ENCODE results near the gene SHC3. TPM values are rescaled to one million over a fixed set of nuclear protein-coding genes. Genes with fewer than 3 reads are reported as not detected.

Gene SHC3
- total and polyA plus RNA-seq, 5 experiments from 2014 or later: 0.11 to 0.42 TPM; not detected in 3

DNA sequence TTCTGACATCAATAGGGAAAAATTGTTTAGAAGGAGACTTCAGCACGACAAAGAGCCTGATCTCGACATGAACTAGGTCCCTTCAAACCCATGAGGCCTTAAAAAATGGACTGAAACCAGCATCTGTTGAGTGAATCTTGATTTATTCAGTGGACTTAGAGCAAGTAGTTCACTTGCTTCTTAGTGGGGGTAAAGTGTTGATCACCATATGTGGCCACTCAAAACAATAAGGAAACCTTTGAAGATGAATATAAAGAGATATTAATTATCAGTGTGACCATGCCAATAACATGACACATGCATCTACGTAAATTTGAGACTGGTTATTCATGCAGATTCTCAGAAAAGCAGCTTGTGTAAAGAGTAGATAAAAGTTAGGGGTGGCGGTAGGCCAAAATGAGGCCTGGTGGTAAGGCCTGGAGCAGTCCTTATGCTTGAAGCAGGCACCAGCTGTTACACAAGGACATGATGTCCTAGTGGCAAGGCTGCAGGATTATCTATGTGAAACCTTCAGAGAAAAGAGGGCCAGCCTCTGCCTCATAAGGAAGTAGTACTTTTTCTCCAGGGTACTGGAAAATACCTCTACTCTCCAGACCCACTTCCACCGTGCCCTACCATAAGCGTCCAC lies 126.0 kb downstream of the SHC3 start:
- no peak for DNase-seq
- Mint-ChIP-seq H3K4me1 (no peaks in the 10 kb centered on the region), H3K27me3 (peaks cover 6 to 30% (median 7%) of the 10 kb centered on the region in 5 donors), H3K36me3 (no peaks in the 10 kb centered on the region), H3K27ac (no peak overlapping the region), H3K4me3 (no peak overlapping the region), H3K9me3 (no peaks in the 10 kb centered on the region)
- no peak for ATAC-seq
- POLR2A ChIA-PET: no interaction called here

DNA sequence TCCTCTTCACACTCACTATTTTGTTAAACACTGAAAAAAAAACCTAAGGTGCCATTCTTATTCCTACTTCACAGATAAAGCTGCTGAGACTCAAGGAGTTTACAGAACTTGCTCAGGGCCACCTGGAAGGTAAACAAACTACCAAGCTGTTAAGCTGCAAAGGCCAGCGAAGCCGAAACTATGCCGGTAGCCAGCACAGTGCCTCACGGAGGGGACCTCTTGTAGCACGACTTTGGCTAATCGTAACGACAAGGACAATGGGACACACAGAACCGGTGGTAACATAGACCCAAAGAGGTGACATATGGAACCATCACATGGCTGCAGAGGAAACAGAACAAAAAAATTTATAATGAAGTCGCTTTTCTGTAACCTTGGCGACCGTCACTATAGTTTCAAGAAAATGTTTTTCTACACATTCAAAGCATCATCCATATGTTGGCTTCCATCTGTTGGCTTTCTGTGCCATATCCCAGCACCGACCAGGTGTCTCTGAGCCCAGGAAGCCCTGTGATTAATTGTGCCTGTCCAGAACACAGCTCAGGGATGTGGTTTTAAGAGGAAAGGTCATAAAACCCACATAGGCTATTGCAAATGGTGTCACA lies 127.1 kb downstream of the SHC3 start:
- H3K27ac Mint-ChIP-seq: no peak overlapping the region
- no peak for DNase-seq
- H3K4me3 Mint-ChIP-seq: no peak overlapping the region
- ATAC-seq: no peak
- no peaks in the 10 kb centered on the region for H3K4me1 Mint-ChIP-seq
- peaks cover 8 to 41% (median 13%) of the 10 kb centered on the region in 5 donors for H3K27me3 Mint-ChIP-seq
- H3K9me3 Mint-ChIP-seq: no peaks in the 10 kb centered on the region
- no peaks in the 10 kb centered on the region for H3K36me3 Mint-ChIP-seq
- POLR2A ChIA-PET: no interaction called here

DNA sequence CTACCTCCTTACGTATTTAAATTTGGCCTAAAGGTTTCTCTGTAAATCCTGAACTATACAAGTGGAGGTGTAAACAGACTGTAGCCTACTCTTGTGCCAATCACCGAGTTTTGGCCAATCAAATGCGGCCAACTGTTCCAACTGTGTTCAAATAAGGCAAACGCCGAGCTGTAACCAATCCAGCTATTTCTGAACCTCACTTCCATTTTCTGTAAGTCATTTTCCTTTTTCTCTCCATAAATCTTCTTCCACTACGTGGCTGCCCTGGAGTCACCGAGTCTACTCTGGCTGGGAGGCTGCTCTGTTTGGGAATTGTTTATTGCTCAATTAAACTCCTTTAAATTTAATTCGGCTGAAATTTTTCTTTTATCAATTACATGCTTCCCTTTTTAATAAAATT lies 129.0 kb downstream of the SHC3 start:
- ATAC-seq (no peak), DNase-seq (no peak)
- Mint-ChIP-seq H3K4me3 (no peak overlapping the region), H3K4me1 (no peaks in the 10 kb centered on the region), H3K27ac (no peak overlapping the region), H3K9me3 (no peaks in the 10 kb centered on the region), H3K36me3 (no peaks in the 10 kb centered on the region), H3K27me3 (peaks cover 5 to 37% (median 15%) of the 10 kb centered on the region in 5 donors)
- POLR2A ChIA-PET: no interaction called here

DNA sequence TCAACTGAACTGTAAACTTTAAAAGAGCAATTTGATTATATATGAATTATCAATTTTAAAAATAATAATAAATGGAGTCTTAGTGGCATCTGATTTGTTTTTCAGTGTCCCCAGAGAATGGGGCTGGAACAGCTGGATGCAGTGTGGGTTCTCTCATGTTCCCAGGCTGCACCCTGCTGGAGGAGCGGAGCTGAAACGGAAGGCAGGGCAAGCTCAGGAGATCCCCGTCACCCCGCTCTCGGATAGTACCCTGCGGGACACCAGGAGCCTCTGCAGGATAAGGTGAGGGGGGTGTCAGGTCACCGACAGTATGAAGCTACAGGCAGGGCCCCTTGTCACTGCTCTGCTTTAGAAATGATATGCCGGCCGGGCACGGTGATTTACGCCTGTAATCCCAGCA lies 130.0 kb downstream of the SHC3 start:
- ATAC-seq: no peak
- Mint-ChIP-seq H3K36me3 (no peaks in the 10 kb centered on the region), H3K4me3 (no peak overlapping the region)

DNA sequence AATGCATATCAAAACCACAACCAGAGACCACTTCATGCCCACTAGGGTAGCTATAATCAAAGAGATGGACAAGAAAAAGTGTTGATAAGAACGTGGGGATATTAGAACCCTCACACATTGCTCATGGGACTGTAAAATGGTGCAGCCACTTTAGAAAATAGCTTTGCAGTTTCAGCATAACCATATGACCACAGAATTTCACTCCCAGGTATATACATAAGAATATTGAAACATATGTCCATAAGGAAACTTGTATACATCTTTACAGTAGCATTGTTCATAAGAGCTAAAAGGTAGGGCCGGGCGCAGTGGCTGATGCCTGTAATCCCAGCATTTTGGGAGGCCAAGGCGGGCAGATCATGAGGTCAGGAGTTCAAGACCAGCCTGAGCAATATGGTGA lies 131.0 kb downstream of the SHC3 start:
- Mint-ChIP-seq H3K27ac (no peak overlapping the region), H3K27me3 (peaks cover 5 to 24% (median 16%) of the 10 kb centered on the region in 5 donors), H3K36me3 (no peaks in the 10 kb centered on the region), H3K4me1 (no peaks in the 10 kb centered on the region), H3K4me3 (no peak overlapping the region), H3K9me3 (no peaks in the 10 kb centered on the region)
- POLR2A ChIA-PET: no interaction called here
- DNase-seq (no peak), ATAC-seq (no peak)

More for the DNA sequence above, 130.0 kb downstream of the SHC3 start:
- POLR2A ChIA-PET: no interaction called here
- H3K9me3 Mint-ChIP-seq: no peaks in the 10 kb centered on the region
- no peaks in the 10 kb centered on the region for H3K4me1 Mint-ChIP-seq
- H3K27ac Mint-ChIP-seq: no peak overlapping the region
- peaks cover 5 to 27% (median 16%) of the 10 kb centered on the region in 5 donors for H3K27me3 Mint-ChIP-seq
- no peak for DNase-seq

DNA sequence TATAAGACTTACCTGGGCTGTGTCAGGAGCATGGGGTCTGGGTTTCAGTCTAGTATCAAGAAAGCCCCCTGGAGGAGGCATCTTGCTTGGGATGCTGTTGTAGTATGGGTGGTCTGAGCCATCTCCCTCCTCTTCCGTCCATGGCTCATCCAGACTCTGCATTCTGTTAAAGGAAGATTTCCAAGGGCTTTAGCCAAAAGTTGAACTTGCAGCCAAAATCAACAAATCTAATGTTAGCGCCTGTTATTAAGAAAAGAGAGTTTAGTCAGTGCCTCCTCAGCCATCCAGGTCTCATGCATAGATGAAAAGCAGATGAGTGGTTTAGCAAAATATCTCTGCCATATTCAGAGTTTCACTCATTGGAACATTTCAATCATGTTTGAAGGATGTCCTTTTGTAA lies 131.8 kb downstream of the SHC3 start:
- Mint-ChIP-seq H3K4me3 (no peak overlapping the region), H3K27me3 (peaks cover 5 to 24% (median 16%) of the 10 kb centered on the region in 5 donors), H3K4me1 (no peaks in the 10 kb centered on the region), H3K36me3 (no peaks in the 10 kb centered on the region), H3K9me3 (no peaks in the 10 kb centered on the region), H3K27ac (no peak overlapping the region)
- POLR2A ChIA-PET: no interaction called here
- ATAC-seq (no peak), DNase-seq (no peak)

DNA sequence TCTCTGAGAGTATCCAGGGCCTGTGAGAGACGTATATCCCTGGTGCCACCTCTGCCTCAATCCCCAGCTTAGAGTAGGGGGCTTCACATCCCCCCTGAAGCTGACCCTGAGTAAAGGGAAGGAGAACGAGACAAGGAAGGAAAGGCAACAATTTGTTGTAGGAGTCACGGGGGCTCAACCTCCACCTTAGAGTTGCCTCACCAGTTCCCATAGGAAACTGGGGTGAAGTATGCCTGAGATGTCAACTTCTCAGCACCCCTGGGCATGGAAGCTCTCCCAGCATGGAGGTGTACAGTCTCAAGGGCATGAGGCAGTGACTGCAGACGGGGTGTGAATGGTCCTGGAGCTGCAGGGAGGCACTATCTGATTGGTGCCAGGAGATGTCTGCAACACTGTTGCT lies 133.7 kb downstream of the SHC3 start:
- H3K9me3 Mint-ChIP-seq: no peaks in the 10 kb centered on the region
- H3K27me3 Mint-ChIP-seq: peaks cover 5 to 24% (median 18%) of the 10 kb centered on the region in 5 donors
- H3K4me1 Mint-ChIP-seq: no peaks in the 10 kb centered on the region
- H3K27ac Mint-ChIP-seq: no peak overlapping the region
- DNase-seq: no peak
- H3K4me3 Mint-ChIP-seq: no peak overlapping the region
- ATAC-seq: no peak
- POLR2A ChIA-PET: no interaction called here
- H3K36me3 Mint-ChIP-seq: no peaks in the 10 kb centered on the region

DNA sequence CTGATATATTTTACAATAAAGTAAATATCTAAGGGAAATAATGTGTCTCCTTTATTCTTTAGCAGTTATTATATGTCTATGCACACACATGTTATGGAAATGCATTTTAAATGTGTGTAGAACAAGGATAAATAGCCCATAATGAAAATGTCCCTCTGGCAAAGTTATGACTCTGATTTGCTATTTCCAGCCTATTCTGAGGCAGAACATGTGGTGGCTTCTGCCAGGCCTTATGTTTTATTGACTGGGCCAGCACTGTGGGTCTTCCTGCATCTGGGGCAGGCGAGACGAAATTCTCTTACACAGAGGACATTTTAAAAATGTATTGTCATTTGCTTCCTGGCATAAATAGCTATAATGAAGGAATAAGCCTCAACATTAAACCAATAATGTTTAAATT lies 134.5 kb downstream of the SHC3 start:
- Mint-ChIP-seq H3K27ac (no peak overlapping the region), H3K27me3 (peaks cover 5 to 24% (median 18%) of the 10 kb centered on the region in 5 donors)
- POLR2A ChIA-PET: no interaction called here

DNA sequence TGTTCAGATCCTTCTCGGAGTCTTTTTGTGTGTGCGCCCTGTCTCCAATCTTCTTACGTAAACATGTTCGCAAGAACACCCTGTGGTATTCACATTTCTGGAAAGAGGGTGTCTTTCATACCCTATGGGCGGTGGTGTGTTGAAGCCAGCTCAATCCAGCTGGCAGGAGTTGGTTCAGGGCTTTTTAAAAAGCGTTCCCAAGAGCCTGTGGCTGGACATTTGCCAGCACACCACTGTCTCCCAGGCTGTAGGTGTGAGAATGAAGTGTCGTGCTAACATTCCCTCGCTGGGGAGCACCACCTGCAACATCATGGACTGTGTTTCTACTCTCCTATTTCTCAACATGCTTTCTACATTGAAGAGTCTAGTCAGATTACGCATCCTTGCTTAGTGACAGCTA lies 135.6 kb downstream of the SHC3 start:
- Mint-ChIP-seq H3K36me3 (no peaks in the 10 kb centered on the region), H3K27me3 (peaks cover 8 to 21% (median 18%) of the 10 kb centered on the region in 5 donors), H3K4me1 (no peaks in the 10 kb centered on the region), H3K4me3 (no peak overlapping the region), H3K27ac (no peak overlapping the region), H3K9me3 (no peaks in the 10 kb centered on the region)
- no peak for ATAC-seq
- POLR2A ChIA-PET: no interaction called here
- DNase-seq: no peak

More for the DNA sequence above, 134.5 kb downstream of the SHC3 start:
- no peak for DNase-seq
- no peak overlapping the region for H3K4me3 Mint-ChIP-seq
- H3K36me3 Mint-ChIP-seq: no peaks in the 10 kb centered on the region
- no peaks in the 10 kb centered on the region for H3K4me1 Mint-ChIP-seq
- ATAC-seq: no peak
- H3K9me3 Mint-ChIP-seq: no peaks in the 10 kb centered on the region

DNA sequence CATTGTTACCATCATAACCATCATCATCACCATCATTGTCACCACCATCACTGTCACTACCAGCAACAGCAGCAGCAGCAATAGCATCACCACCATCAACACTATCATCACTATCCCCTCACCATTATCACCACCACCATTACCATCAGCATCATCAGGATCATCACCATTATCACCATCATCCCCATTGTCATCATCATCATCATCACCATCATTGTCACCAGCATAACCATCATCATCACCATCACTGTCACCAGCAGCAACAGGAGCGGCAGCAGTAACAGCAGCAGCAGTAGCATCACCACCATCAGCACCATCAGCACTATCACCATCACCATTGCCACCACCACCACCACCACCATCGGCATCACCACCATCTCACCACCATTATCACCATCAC lies 139.0 kb downstream of the SHC3 start:
- Mint-ChIP-seq H3K36me3 (no peaks in the 10 kb centered on the region), H3K27ac (no peak overlapping the region), H3K4me1 (peaks cover 0 to 3% (median 0%) of the 10 kb centered on the region in 4 donors), H3K9me3 (no peaks in the 10 kb centered on the region), H3K4me3 (no peak overlapping the region), H3K27me3 (peaks cover 3 to 18% (median 13%) of the 10 kb centered on the region in 5 donors)
- DNase-seq (no peak), ATAC-seq (no peak)
- POLR2A ChIA-PET: no interaction called here

DNA sequence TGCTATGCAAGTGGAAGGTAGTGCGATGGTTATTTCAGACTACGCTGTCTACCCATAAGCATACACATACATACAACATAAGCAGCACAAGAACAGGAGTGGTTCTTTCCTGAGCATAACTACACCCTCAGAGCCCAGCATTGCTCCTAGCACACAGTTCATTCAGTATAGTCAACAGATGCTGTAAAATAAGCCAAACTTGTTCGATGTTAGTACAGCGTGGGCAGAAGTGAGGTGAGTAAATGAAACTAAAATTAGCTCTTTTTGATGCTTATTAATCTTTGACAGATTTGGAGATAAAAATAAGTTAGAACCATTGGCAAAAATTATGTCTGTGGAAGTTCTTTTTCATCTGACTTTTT lies 139.5 kb downstream of the SHC3 start:
- Mint-ChIP-seq H3K4me1 (peaks cover 0 to 3% (median 0%) of the 10 kb centered on the region in 4 donors), H3K27me3 (peaks cover 2 to 24% (median 13%) of the 10 kb centered on the region in 5 donors), H3K27ac (no peak overlapping the region), H3K4me3 (no peak overlapping the region), H3K9me3 (no peaks in the 10 kb centered on the region), H3K36me3 (no peaks in the 10 kb centered on the region)
- POLR2A ChIA-PET: no interaction called here
- no peak for ATAC-seq
- no peak for DNase-seq

DNA sequence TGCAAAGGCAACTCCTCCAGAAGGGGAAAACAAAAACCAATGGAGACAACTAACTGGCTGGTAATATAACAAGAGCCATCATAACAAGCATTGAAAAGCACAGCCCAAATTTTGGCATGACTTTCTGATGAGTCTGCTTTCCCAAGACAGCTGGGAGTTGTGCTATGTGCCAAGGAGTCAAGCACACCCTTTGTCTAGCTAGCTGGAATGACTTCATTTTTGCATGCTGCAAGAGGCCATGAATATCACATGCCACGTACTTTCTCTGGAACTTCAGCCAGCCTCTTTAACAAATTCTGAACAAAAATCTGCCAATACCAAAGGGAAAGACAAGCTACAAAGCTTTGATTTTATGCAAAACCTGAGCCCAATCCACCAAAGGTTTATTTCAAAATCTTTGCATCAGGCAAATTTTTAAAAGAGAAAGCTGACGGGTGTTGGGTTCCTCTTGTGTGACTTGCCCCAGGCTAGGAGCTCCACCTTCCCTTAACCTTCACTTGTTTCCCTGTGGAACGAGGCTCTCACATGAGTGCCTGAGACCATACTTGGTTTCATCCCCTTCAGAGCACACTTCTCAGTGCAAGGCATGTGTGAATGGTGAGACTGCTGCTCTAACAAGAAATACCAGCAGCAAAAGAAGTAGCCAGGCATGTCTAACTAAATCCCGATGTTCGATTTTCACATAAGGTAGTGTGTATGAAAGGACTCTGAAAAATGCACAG lies 140.1 kb downstream of the SHC3 start:
- H3K9me3 Mint-ChIP-seq: no peaks in the 10 kb centered on the region
- peaks cover 2 to 29% (median 14%) of the 10 kb centered on the region in 5 donors for H3K27me3 Mint-ChIP-seq
- no peak for DNase-seq
- no peaks in the 10 kb centered on the region for H3K36me3 Mint-ChIP-seq
- POLR2A ChIA-PET: no interaction called here
- ATAC-seq: no peak
- H3K4me3 Mint-ChIP-seq: no peak overlapping the region
- H3K4me1 Mint-ChIP-seq: peaks cover 0 to 3% (median 0%) of the 10 kb centered on the region in 4 donors
- H3K27ac Mint-ChIP-seq: no peak overlapping the region

DNA sequence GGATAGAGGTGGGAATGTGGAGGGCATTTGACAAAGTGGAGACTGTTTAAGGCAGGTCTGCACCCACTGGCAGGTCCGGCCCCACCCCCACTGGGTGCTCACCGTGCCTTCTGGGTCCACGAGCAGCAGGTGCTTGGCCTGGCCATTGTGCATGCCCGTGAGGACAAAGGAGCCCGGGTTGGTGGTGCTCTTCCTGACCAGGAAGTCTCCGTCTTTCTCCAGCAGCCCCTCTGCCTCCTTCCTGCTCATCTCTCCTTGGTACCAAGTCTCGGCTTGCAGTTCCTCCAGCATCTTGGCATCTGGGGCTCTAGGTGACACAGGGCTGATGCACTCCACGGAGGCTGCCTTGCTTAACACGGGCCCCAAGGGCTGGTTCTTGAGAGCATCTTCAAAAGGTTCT lies 140.7 kb downstream of the SHC3 start:
- H3K4me3 Mint-ChIP-seq: no peak overlapping the region
- no peak for ATAC-seq
- POLR2A ChIA-PET: no interaction called here
- DNase-seq: no peak
- H3K36me3 Mint-ChIP-seq: no peaks in the 10 kb centered on the region
- H3K27me3 Mint-ChIP-seq: peaks cover 2 to 36% (median 16%) of the 10 kb centered on the region in 5 donors
- H3K9me3 Mint-ChIP-seq: peaks cover 0 to 1% (median 0%) of the 10 kb centered on the region in 9 donors
- H3K4me1 Mint-ChIP-seq: peaks cover 0 to 3% (median 0%) of the 10 kb centered on the region in 4 donors
- no peak overlapping the region for H3K27ac Mint-ChIP-seq
